HG03442 (cell line): Measurements from ENCODE around the gene CPNE2.
A peak's percentile ranks its signal among the peaks of the same experiment; 100 is the strongest.

Source experiments
- ATAC-seq: cut with Tn5 transposase; IDR thresholded peaks from one replicate; pipeline ENCODE4 v1.9.1; 2021; ENCODE audit warnings: mild to moderate bottlenecking, moderate library complexity; ENCODE audit not compliant: unreplicated experiment

CPNE2 gene

DNA sequence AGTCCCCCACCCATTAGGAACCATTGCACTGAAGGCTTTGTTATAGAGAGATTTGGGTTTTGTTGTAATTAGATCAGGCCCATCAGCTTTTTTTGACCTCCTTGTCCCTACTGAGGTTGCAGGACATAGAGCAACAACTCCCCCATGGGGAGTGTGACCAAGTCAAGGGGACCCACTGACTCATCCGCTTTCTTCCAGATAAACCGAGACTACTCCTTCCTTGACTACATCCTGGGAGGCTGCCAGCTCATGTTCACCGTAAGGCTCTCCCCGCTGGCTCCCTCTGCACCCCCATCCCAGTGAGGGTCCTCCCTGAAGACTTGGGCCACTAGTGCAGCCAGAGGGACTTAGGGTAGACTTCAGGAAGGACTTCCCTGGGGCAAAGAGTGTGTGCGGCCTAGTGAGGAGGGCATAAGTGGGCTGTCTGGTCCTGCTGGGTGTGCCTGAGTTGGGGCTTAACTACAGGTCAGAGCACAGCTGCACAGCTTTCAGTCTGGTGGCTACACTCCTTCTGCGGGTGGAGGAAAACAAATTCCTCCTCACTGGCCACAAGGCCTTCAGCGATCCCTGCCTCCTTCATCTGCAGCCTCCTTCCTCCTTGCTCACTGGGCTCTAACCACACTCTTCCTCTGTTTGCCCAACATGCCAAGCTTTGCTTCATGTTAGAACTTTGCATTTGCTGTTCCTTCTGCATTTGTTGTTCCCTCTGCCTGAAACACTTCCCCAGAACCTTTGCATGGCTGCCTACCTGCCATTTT, 31.0 kb downstream of the CPNE2 start:
- no peak for ATAC-seq

GRCh38 chr16:57123974-57124674, 31.7 kb downstream of the CPNE2 start:
- no peak for ATAC-seq

GRCh38 chr16:57125376-57125775, 33.0 kb downstream of the CPNE2 start:
- ATAC-seq: no peak

DNA sequence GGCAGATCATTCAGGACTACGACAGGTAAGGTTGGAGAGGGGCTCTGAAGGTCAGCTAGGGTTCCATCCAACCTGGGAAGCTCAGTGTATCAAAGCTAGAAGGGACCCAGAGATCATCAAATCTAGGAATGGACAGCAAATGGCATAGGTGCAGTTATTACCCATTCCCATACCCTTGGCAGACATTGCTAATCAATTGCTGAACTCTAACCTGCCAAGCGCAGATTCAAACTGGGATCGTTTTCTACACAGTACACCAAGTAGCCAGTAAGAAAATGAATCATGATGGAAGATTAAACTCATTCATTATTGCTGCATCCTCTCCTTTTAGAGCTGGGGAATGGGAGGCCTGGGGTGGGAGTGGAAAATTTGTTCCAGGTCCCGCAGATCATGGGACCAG, 33.6 kb downstream of the CPNE2 start:
- no peak for ATAC-seq

- no peak for ATAC-seq
Observed at GRCh38 chr16:57126411-57126810, 34.0 kb downstream of the CPNE2 start.

DNA sequence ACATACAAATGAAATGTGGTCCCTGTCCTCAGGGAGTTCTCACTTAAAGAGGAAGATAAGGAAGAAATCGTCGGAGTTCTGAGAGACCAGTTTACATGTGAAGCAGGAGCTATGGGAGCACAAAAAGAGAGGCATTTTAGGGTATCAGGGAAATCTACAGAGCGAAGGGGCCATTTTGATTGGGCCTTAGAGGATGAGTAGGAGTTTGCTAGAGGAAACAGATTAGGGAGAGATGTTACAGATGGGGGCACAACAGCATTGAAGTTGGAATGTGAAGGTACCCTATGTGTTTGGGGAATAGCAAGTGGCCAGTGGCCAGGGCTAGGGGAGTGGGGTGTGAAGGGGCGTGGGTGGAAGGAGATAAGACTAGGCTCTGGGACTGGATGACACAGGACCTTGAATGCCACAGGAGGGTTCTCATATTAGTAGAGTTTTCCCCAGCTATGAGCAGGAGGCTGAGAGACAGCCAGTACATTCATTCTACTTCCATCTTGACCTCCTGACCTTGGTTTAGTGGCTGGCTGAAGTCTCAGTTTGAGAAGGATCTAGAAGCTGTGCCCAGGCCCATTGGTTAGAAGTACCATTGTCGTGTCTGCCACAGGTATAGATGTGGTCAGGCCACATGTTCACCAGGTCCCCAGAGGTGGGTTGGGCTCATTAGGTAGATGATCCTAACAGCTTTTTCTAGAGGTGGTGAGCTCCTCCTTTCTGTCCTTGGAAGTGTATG, 34.8 kb downstream of the CPNE2 start:
- ATAC-seq: no peak

GRCh38 chr16:57127836-57128235, 35.5 kb downstream of the CPNE2 start:
- ATAC-seq: no peak

- ATAC-seq: peak; percentile 37
Observed at GRCh38 chr16:57128771-57129389, 36.5 kb downstream of the CPNE2 start.

GRCh38 chr16:57130950-57131321, 38.6 kb downstream of the CPNE2 start:
- no peak for ATAC-seq

DNA sequence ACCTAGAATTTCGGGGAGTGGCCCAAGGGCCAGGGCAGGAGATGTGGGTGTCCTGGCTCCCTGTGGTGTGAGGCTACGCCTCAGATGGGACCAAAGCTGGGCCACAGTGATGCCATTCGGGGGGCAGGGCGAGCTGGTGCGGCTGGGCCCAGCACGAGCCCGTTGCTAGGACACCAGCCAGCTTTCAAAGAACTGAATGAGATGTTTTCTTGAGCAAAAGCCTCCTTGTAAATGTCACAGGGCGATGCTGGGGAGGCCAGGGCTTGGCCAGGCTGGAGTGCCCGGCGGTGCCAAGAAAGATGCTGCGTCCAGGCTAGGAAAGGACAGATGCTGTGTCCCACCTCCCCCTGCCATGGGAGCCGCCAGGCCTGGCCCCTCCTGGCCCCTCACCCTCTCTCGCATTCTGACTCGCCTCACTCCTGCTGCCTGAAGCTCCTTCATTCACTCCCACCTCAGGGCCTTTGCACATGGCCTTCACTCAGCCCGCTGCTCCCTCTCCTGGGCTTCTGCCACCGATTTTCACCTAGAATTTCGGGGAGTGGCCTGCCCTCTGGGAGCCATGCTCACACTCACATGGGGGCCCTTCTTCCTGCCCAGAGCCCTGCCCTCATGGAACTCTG, 39.1 kb downstream of the CPNE2 start:
- ATAC-seq: no peak

GRCh38 chr16:57132470-57132869, 40.1 kb downstream of the CPNE2 start:
- no peak for ATAC-seq

GRCh38 chr16:57133031-57133430, 40.6 kb downstream of the CPNE2 start:
- ATAC-seq: no peak

GRCh38 chr16:57133886-57134285, 41.5 kb downstream of the CPNE2 start:
- no peak for ATAC-seq

DNA sequence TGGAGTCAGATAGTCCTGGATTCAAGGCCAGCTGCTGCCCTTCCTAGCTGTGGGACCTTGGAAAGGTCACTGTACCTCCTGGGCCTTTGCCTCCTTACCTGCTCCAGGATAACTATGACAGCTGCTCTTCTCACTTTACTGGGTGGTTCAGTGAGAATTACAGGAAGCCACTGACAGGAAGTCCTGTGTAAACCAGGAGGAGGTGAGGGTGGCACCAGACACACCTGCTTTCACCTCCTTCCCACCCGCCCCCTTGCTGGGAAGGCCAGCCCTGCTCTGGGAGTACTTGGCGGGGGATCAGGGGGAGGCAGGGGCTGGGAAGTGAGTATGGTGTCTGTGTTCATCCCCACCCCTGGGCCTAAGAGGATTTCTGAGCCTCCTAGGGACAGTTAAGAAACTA, 42.6 kb downstream of the CPNE2 start:
- ATAC-seq: no peak

- ATAC-seq: no peak
Observed at GRCh38 chr16:57137043-57137442, 44.7 kb downstream of the CPNE2 start.

DNA sequence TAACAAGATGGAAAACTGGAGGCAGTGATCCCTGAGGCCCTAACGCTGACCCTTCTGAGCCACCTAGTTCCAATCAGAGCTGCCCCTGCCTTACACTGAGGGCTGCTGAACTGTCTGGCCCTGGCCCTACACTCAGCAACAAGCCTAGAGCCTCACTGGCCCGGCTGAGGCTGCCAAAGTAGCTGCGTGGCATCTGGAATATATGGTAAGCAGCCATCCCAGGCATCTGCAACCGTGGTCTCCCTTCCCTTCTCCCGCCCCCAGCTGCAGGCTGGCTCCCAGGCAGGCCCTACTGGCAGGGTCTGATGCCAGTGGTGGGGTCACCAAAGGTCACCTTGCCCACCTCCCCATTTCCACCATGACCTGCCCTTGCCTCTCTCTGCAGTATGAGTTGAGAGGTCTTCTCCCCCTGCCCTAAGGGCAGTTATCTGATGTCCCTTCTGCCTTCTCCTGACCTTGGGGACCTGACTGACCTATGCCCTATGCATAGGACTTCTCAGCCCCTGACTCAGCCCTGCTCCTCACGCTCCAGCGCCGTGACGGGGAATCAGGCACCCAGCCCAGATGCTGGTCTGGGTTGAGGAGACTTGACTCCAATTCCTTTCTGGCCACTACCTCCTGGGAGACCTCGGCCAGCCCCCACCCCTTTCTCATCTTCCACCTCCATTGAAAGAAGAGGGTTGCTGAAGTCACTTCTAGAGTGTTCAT, 45.3 kb downstream of the CPNE2 start:
- ATAC-seq: no peak

DNA sequence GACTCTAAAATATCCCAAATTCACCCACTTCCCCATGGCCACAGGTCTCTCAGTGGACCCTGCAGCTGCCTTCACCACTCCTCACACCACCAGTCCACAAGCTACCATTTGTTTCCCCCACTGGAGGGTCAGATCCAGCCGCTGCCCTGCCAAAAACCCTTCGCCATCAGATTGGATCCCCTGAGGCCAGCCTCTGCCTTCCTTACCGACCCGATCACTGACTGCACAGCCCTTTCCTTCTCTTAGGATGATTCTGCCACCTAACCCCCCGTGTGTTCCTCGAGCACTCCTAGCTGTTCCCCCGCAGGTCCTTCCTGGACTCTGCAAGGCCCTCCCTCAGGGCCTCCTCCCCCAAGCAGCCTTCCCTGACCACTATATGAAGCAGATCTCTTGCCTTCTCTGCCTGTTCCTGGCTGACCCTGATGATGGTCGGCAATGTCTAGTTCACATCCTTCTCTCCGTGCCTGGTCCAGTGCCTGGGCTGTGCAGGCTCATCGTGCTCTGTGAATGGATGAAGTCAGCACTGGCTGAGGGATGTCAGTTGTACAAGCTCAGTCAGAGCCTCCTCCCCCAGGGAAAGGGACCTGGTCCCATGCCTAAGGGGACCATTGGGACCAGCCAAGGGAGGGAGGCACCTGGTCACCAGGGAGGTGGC, 46.0 kb downstream of the CPNE2 start:
- ATAC-seq: no peak

DNA sequence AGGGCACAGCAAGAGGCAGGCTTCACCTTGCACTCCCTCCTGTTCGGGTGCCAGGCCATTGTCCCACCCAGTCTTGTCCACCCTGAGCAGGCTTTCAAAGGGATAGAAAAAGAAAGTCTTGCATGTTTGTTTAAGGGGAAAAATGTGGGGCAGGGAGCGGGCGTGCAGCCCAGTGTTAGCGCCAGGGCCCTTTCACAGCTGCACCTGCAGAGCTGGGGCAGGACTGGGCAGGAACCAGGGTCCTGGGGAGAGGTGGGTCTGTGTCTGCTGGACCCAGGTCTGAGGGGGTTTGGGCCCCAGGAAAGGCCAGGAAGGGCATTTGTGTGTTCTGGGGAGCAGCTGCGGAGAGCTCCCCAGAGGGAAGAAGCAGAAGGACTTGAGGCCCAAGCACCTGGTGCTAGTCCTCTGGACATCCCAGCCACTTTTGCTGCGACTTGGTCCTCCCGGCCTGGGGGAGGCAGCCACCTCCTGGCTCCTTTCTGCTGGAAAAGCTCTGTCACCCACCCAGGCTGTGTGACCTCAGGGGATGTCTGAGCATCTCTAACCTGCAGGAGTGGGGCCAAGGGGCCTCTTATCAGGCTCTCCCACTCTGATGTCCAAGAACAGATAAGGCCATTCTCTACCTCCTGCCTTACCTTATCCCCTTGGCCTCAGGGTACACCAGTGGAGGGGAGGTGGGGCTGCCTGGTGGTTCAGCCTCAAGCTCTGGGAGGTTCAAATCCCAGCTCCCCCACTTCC, 48.7 kb downstream of the CPNE2 start:
- no peak for ATAC-seq
